Choroid plexus epithelial cell (primary cell): Measurements from ENCODE around the gene TSPAN14.

Source experiments
- DNase-seq: peaks from one replicate; pipeline ENCODE4 v3.0.0-alpha.2; 2010; ENCODE audit warnings: low read depth
- H3K4me3 ChIP-seq: 2 replicates; pipeline ENCODE4 v1.5.1; 2011; ENCODE audit warnings: low read depth, mild to moderate bottlenecking, control low read depth, low read length, moderate library complexity
- TF ChIP-seq, protein P1 (sequence below): conservative IDR thresholded peaks from 2 replicates; pipeline ENCODE4 v1.5.1; 2011; ENCODE audit warnings: low read depth, mild to moderate bottlenecking, control low read depth, inconsistent platforms, low read length, moderate library complexity

The TSPAN14 gene

DNA sequence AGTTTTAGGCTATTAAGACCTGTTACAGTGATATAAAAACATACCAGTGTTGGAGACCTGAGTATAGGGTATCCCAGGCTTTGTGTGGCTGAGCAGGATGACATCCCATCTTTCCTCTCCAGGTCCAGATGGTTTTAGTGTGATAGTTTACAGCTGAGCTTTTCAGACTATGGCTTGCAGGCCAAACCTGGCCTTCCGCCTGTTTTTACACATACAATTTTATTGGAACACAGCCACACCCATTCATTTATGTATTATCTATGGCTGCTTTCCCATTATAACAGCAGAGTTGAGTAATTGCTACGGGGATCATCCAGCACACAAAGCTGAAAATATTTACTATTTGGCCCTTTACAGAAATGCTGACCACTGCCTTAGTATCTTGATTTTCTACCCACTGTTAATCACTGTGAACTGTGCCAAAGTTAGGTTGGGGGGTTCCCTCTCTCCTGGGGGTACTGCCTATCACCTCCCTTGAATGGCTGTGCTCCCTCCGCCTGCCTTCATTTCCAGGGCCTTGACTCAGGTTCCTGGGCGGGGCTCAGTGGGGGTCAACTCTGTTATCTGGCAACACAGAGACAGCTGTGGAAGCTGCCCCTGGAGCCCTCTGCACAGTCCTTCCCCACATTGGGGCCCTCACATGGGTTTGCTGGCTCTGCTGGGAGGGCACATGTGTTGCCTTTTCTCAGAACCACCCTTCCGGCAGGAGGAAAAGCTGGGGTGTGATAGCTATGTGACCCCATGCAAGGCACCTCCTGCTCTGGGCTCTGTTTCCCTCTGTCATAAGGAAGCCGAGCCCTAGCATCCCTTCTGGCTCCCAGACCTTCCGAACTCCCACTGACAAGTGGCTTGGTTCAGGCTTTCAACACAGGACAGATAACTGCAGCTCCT lies 43.3 kb downstream of the TSPAN14 start:
- DNase-seq, result peak; percentile 72
- TF ChIP-seq, protein P1, sequence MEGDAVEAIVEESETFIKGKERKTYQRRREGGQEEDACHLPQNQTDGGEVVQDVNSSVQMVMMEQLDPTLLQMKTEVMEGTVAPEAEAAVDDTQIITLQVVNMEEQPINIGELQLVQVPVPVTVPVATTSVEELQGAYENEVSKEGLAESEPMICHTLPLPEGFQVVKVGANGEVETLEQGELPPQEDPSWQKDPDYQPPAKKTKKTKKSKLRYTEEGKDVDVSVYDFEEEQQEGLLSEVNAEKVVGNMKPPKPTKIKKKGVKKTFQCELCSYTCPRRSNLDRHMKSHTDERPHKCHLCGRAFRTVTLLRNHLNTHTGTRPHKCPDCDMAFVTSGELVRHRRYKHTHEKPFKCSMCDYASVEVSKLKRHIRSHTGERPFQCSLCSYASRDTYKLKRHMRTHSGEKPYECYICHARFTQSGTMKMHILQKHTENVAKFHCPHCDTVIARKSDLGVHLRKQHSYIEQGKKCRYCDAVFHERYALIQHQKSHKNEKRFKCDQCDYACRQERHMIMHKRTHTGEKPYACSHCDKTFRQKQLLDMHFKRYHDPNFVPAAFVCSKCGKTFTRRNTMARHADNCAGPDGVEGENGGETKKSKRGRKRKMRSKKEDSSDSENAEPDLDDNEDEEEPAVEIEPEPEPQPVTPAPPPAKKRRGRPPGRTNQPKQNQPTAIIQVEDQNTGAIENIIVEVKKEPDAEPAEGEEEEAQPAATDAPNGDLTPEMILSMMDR, result no peak
- H3K4me3 ChIP-seq, result no peak overlapping the region

DNA sequence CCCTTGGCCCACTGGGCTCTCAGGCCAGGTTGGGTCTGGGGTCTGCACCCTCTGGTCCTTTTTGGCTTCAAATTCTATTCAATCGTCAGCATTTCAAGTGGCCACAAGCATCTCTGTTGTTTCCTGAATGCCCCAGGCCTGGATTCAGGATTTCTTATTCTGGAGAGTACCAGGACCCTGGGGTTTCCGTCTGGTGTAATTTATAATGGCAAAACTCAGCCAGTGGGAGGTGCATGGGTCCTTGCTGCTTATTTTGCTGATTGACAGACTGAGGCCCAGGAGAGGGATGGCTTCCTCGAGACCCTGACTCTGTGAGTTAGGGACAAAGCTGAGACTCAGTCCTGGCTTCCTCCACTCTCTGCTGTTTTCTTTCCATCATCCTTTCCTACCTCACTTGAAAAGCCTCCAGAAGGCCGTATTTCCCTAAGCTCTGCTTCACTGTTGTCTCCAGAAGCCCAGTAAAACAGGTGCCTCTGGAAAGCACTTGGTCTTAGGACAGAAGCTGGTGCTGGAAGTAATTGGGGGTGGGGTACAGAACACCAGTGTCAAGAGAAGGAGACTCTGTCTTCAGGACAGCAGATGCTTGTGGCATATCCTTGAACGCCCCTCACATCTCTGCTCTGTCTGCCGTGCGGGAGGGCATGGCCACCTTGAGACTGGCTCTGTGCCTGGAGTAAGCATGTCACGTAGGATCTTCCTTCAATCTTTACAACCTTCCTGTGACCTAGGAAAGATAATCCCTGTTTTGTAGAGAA lies 44.1 kb downstream of the TSPAN14 start:
- TF ChIP-seq, protein P1, result no peak
- no peak overlapping the region for H3K4me3 ChIP-seq
- DNase-seq, result no peak

DNA sequence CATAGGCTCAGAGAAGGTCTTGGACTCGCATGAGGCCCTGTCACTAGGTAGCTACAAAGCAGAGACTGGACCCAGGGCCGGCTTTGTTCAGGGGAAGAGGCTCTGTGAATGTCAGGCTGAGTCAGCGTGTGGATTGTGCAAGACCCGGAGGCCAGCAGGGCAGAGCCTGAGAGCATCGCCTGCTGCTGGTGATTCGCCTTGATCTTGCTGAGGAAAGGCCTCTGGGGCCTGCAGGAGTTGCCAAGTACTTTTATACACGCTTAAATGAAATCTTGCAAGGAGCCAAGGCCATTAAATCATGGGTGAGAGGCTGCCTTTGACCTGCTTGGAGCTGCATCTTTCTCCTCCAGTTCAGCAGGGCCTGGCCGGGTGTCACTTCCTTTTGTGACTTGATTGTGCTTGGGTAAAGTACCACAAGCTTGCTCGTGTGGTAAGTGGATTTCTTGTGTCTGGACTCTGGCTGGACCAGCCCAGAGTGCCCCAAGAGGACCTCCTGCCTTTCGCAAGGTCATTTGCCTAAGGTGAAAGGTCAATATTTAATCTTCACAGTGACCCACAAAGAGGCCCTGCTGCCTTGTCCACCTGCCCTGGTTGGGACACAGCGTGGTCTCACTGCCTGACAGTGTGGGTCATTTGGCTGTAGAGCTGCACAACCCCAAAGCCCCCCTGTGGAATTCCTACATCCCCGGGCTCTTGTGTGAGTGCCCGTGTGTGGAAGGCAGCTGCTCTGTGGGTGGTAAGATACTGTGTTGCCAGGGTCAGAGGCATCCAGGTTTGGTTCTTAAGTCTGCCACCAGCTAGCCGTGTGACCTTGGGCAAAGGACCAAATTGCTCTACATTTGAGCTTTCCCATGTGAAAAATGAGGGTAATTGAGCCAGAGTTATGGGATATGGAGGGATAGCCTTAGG lies 45.0 kb downstream of the TSPAN14 start:
- TF ChIP-seq, protein P1, result no peak
- no peak overlapping the region for H3K4me3 ChIP-seq
- peak; percentile 98 for DNase-seq

DNA sequence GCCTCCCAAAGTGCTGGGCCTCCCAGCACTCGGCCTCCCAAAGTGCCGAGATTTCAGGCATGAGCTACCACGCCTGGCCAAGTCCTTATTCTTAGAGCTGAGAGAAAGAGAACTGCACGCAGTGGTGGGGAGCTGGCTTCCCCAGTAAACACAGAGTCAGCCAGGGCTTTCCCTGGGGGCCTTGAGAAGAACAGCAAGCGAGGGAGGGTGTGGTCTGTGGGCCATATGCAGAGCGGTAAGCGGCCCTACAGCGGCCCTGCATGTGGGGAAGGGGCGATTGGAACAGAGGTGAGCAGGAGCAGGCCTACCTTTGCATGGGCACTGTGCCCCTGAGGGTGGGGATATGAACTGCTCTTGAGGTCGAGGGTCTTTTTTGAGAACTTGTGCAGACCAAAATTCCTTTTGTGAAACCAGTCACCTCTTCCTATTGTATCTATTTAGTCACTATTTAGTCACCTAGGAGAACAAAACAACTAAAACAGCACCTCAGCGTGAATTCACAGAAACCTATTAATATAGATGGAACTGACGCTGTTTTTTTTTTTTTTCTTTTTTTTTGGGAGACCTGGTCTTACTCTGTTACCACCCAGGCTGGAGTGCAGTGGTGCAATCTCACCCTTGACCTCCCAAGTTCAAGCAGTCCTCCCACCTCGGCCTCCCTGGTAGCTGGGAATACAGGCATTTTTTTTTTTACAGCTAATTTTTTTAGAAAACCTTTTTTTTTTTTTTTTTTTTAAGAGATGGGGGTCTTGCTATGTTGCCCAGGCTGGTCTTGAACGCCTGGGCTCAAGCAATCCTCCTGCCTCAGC lies 46.7 kb downstream of the TSPAN14 start:
- TF ChIP-seq, protein P1, result no peak
- H3K4me3 ChIP-seq, result no peak overlapping the region
- peak; percentile 55 for DNase-seq

DNA sequence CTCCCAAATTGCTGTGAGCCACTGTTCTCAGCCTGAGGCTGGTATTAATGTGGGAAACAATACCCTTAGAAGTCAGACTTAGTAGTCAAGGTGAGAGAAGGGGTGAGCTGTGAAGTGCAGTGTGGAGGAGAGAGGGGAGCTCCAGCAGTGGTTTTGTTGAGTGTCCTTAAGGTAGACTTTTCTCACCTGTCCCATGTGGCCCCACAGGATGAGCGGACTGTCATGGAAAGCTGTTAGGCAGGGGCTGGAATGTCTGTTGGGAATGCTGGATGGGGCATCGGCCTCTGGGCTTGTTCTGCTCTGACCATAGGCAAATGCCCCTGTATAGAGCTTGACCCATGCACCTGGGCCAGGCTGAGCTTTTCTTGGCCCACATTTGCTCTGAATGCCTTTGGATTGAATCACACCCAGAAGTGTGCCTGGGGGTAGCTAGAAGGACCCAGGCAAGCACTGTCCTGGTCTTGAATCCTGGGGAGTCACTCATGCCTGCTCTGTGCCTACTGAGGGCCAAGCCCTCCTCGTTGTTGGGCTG lies 47.3 kb downstream of the TSPAN14 start:
- DNase-seq, result no peak
- no peak overlapping the region for H3K4me3 ChIP-seq
- TF ChIP-seq, protein P1, result no peak

DNA sequence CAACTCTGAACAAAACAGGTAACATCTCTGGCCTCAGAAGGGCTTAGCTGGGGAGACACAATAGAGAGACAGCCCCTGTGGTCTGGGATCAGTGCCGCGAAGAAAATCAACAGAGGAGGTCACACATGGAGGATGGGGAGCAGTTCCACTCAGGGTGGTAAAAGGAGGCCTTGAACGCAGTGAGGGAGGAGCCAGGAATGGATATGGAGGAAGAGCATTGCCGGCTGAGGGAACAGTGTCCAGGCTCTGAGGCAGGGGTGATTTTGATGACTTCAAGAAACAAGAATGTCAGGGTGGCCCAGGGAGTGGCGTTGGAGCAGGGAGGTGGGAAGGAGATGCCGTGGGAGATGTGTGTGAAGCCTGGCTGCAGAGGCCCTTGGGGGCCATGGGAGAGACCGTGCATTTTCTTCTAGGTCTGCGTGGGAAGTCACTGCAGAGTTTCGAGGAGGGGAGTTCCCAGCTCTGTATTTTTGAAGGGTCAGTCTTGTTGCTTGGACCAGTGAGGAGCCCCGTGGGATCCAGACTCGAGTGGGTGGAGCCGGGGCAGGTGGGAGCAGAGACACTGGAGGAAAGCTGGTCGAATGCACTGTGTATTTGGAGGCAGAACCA lies 47.9 kb downstream of the TSPAN14 start:
- no peak overlapping the region for H3K4me3 ChIP-seq
- TF ChIP-seq, protein P1, result no peak
- no peak for DNase-seq
